ENCODE results near the gene C10orf95. TPM values are rescaled to one million over a fixed set of nuclear protein-coding genes. Genes with fewer than 3 reads are reported as not detected.

C10orf95 gene
- total and polyA plus RNA-seq, 2 of the 13 experiments (the other 11 are each of a cell fraction or from before 2014, with no cell fraction given) = 0.05 to 0.07 TPM

DNA sequence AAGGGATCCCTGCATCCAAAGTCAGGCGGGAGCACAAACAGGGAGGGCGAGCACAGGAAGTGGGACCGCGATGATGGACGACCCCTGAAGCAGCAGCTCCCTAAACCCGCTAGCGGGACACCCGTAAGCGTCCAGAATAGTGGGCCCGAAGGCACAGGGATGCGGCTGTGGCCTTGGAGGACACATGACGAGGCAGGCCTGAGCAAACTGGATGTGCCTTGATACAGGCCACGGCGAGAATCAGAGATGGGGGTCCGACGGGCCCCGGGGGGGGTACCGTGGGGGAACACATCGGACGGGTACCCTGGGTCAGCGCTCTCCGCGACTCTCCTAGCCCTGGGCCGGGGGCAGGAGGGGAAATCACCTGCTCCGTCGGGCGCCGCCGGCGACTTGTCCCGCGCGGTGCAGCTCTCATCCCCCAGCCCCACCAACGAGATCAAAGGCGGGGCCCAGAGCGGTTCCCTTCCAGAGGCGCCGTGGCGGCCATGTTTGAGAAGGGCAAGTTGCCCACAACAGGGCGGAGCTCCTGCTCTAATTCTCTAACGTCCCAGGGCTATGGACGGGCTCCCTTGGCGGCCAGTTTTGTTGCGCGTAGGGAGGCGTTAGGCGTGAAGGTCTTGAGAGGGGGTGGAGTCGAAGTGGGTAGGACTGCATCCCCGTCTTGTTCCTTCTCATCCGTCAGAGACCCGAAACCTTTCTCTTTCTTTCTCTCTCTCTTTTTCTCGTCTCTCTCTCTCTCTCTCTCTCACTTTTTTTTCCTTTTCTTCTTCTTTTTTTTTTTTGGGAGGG, 19.0 kb downstream of the C10orf95 start, which contains the start of gene CUEDC2 (continued):
- TF ChIP-seq GZF1 (CRISPR knock-in tag; IDR thresholded peaks at IDR 0.05) (no peak), IRF2 (CRISPR knock-in tag; IDR thresholded peaks at IDR 0.05) (peak; percentile 76), SMAD3 (CRISPR knock-in tag; IDR thresholded peaks at IDR 0.05) (peak; percentile 82; the same call in 1 of the 2 replicates), ZNF703 (CRISPR knock-in tag; IDR thresholded peaks at IDR 0.05; ENCODE audit: borderline replicate concordance) (0 out of 2 replicates have a peak, but pooled peaks have one; percentile 27), FOXM1 (CRISPR knock-in tag; IDR thresholded peaks at IDR 0.05) (no peak), BORCS8-MEF2B (CRISPR knock-in tag; IDR thresholded peaks at IDR 0.05) (0 out of 2 replicates have a peak, but pooled peaks have one; percentile 32), ZNF24 (IDR thresholded peaks at IDR 0.05) (no peak), TEAD3 (CRISPR knock-in tag; optimal IDR thresholded peaks at IDR 0.05; ENCODE audit: borderline replicate concordance) (peak; percentile 45), ZSCAN29 (CRISPR knock-in tag; conservative IDR thresholded peaks at IDR 0.05) (no peak; the same call in 1 of the 2 replicates), ZNF143 (CRISPR knock-in tag; IDR thresholded peaks at IDR 0.05) (peak; percentile 73), ZNF563 (CRISPR knock-in tag; IDR thresholded peaks at IDR 0.05) (peak; percentile 68; the same call in 1 of the 2 replicates), HNF4A (CRISPR knock-in tag; IDR thresholded peaks at IDR 0.05) (no peak; the same call in 1 of the 2 replicates), ZSCAN25 (CRISPR knock-in tag; IDR thresholded peaks at IDR 0.05) (peak; percentile 34; the same call in 1 of the 2 replicates), EEA1 (CRISPR knock-in tag; IDR thresholded peaks at IDR 0.05; ENCODE audit: borderline replicate concordance) (no peak), ZEB1 (IDR thresholded peaks at IDR 0.05; ENCODE audit: insufficient replicate concordance, low read depth) (no peak), HDAC1 (CRISPR knock-in tag; IDR thresholded peaks at IDR 0.05) (peak; percentile 92), ZNF350 (CRISPR knock-in tag; IDR thresholded peaks at IDR 0.05; ENCODE audit: borderline replicate concordance, low read depth) (peak; percentile 72; the same call in 1 of the 2 replicates), YEATS4 (CRISPR knock-in tag; IDR thresholded peaks at IDR 0.05; ENCODE audit: borderline replicate concordance) (peak; percentile 27; the same call in 1 of the 2 replicates), NR2F1 (CRISPR knock-in tag; IDR thresholded peaks at IDR 0.05) (no peak; a peak in 1 of 4 replicates), RFXAP (CRISPR knock-in tag; IDR thresholded peaks at IDR 0.05; ENCODE audit: borderline replicate concordance) (no peak), IKZF4 (CRISPR knock-in tag; IDR thresholded peaks at IDR 0.05; ENCODE audit: borderline replicate concordance, low read depth, not compliant biosample characterization) (peak; percentile 87)
- TF ChIP-seq, protein P1, sequence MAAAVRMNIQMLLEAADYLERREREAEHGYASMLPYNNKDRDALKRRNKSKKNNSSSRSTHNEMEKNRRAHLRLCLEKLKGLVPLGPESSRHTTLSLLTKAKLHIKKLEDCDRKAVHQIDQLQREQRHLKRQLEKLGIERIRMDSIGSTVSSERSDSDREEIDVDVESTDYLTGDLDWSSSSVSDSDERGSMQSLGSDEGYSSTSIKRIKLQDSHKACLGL (CRISPR knock-in tag; IDR thresholded peaks at IDR 0.05) = no peak
- TF ChIP-seq, protein P2, sequence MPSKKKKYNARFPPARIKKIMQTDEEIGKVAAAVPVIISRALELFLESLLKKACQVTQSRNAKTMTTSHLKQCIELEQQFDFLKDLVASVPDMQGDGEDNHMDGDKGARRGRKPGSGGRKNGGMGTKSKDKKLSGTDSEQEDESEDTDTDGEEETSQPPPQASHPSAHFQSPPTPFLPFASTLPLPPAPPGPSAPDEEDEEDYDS (CRISPR knock-in tag; IDR thresholded peaks at IDR 0.05) = peak; percentile 50; the same call in 1 of the 2 replicates
- TF ChIP-seq, protein P3, sequence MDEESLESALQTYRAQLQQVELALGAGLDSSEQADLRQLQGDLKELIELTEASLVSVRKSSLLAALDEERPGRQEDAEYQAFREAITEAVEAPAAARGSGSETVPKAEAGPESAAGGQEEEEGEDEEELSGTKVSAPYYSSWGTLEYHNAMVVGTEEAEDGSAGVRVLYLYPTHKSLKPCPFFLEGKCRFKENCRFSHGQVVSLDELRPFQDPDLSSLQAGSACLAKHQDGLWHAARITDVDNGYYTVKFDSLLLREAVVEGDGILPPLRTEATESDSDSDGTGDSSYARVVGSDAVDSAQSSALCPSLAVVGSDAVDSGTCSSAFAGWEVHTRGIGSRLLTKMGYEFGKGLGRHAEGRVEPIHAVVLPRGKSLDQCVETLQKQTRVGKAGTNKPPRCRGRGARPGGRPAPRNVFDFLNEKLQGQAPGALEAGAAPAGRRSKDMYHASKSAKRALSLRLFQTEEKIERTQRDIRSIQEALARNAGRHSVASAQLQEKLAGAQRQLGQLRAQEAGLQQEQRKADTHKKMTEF (CRISPR knock-in tag; IDR thresholded peaks at IDR 0.05) = peak; percentile 84
- TF ChIP-seq, protein P4, sequence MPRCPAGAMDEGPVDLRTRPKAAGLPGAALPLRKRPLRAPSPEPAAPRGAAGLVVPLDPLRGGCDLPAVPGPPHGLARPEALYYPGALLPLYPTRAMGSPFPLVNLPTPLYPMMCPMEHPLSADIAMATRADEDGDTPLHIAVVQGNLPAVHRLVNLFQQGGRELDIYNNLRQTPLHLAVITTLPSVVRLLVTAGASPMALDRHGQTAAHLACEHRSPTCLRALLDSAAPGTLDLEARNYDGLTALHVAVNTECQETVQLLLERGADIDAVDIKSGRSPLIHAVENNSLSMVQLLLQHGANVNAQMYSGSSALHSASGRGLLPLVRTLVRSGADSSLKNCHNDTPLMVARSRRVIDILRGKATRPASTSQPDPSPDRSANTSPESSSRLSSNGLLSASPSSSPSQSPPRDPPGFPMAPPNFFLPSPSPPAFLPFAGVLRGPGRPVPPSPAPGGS (CRISPR knock-in tag; IDR thresholded peaks at IDR 0.05) = peak; percentile 88; the same call in 1 of the 2 replicates
